GM23338 (cell line): ENCODE data around the gene POMT2. TPM values are rescaled to one million over a fixed set of nuclear protein-coding genes. Genes with fewer than 3 reads are reported as not detected.

Source experiments
- EZH2 ChIP-seq: fragments of 200-600 bp; sonication (generic); IDR thresholded peaks from one replicate; pipeline ENCODE4 v1.8.0; 2017; ENCODE audit warnings: antibody characterized with exemption, mild to moderate bottlenecking, low read depth; ENCODE audit not compliant: unreplicated experiment
- EZH2phosphoT487 ChIP-seq: fragments of 200-600 bp; sonication (generic); IDR thresholded peaks from one replicate; pipeline ENCODE4 v1.8.1; 2018; ENCODE audit warnings: antibody characterized with exemption; ENCODE audit not compliant: unreplicated experiment
- JUNB ChIP-seq: IDR thresholded peaks from one replicate; pipeline ENCODE4 v1.6.1; 2016; ENCODE audit warnings: antibody characterized with exemption; ENCODE audit not compliant: unreplicated experiment
- POLR2AphosphoS5 ChIP-seq: IDR thresholded peaks from 2 replicates; pipeline ENCODE4 v1.6.1; 2016; ENCODE audit warnings: antibody characterized with exemption, low read depth
- STAT1 ChIP-seq: IDR thresholded peaks from one replicate; pipeline ENCODE4 v1.6.1; 2016; ENCODE audit warnings: antibody characterized with exemption; ENCODE audit not compliant: unreplicated experiment
- ZNF331 ChIP-seq: fragments of 250-450 bp; sonication (Bioruptor Pico); IDR thresholded peaks from 2 replicates; pipeline ENCODE4 v1.5.0; 2020; ENCODE audit warnings: low read depth, mild to moderate bottlenecking, moderate library complexity
- ZNF462 ChIP-seq: fragments of 250-450 bp; sonication (Bioruptor Pico); IDR thresholded peaks from 2 replicates; pipeline ENCODE4 v1.5.0; 2020; ENCODE audit warnings: mild to moderate bottlenecking, moderate library complexity
- polyA plus RNA-seq: library from polyadenylated mRNA; unstranded; fragments of >200 nt; fragmentation: Nextera tagmentation; extraction: Ambion mirVana; gene quantifications from 2 replicates; pipeline ENCODE4 v1.2.1, GENCODE V29; 2016
- total RNA-seq: library from RNA; depleted of rRNA; stranded (reverse); fragments of >200 nt; shearing (Covaris generic); gene quantifications from 2 replicates; pipeline ENCODE4 v1.2.3, GENCODE V29; 2014
- TF ChIP-seq, protein P1 (sequence below): IDR thresholded peaks from 2 replicates; pipeline ENCODE4 v1.6.1; 2016; ENCODE audit warnings: antibody characterized with exemption

Gene POMT2
- total and polyA plus RNA-seq, 2 experiments from 2014 or later = 24.3 to 29.9 TPM

DNA sequence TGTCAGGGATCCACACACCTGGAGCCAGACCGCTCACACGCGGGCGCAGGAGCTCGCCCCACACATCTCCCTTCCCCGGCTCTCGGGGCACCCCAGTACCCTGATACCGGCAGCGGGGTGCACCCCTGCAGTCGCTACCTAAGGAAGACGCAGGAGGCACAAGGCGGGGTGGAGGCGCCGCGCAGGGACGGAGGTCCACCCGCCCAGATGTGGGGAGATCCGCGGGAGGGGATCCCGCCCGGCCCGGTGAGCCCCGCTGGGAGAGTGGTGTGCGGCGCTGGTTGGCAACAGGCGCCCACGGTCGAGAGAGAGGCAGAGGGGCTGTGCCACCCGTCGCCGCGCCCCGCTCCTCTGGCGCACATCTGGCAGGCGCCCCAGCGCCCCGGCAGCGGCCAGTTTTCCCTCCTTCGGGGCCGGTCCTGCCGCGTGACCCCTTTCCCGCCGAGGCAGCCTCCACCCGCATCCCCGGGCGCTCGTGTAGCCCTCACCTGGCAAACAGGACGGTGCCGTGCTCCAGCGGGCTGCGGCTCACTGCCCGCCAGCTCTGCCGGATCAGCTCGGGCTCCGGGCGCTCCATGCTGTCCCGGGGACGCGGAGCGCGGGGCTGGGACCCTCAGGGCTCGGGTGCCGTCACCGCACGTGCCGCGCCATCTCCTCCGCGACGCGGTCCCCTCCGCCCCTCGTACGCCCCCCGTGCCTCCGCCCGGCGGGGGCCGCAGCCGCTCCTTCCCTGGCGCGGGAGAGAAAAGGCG, 50.1 kb downstream of the POMT2 start (continued):
- TF ChIP-seq ZNF462 (CRISPR knock-in tag) = no peak
- TF ChIP-seq, protein P1, sequence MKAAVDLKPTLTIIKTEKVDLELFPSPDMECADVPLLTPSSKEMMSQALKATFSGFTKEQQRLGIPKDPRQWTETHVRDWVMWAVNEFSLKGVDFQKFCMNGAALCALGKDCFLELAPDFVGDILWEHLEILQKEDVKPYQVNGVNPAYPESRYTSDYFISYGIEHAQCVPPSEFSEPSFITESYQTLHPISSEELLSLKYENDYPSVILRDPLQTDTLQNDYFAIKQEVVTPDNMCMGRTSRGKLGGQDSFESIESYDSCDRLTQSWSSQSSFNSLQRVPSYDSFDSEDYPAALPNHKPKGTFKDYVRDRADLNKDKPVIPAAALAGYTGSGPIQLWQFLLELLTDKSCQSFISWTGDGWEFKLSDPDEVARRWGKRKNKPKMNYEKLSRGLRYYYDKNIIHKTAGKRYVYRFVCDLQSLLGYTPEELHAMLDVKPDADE = no peak
- TF ChIP-seq STAT1 = no peak
- TF ChIP-seq EZH2phosphoT487 = peak; percentile 22
- no peak for TF ChIP-seq ZNF331 (CRISPR knock-in tag)
- no peak for TF ChIP-seq JUNB
- no peak for TF ChIP-seq POLR2AphosphoS5
- TF ChIP-seq EZH2 = peak; percentile 61
